HL-60 (cell line): ENCODE results near the gene CR1.

ENCODE experiments used
- GABPA ChIP-seq: IDR thresholded peaks from 2 replicates; pipeline ENCODE4 v1.6.1; 2012; ENCODE audit warnings: low read depth
- TF ChIP-seq, protein P1 (sequence below): IDR thresholded peaks from one replicate; pipeline ENCODE4 v1.5.1; 2011; ENCODE audit warnings: low read length, control low read depth, inconsistent platforms; ENCODE audit not compliant: insufficient read depth
- TF ChIP-seq, protein P2 (sequence below): IDR thresholded peaks from 2 replicates; pipeline ENCODE4 v1.6.1; 2012; ENCODE audit warnings: low read depth; ENCODE audit not compliant: insufficient replicate concordance

DNA sequence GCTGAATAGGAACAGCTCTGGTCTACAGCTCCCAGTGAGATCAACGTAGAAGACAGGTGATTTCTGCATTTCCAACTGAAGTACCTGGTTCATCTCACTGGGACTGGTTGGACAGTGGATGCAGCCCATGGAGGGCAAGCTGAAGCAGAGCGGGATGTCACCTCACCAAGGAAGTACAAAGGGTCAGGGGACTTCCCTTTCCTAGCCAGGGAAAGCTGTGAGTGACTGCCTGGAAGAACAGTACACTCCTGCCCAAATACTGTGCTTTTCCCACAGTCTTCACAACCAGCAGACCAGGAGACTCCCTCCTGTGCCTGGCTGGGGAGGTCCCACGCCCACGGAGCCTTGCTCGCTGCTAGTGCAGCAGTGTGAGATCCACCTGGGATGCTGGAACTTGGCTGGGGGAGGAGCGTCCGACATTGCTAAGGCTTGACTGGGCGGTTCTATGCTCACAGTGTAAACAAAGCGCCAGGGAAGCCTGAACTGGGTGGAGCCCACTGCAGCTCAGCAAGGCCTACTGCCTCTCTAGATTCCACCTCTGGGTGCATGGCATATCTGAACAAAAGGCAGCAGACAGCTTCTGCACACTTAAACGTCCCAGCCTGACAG lies 163.7 kb downstream of the CR1 start:
- TF ChIP-seq, protein P1, sequence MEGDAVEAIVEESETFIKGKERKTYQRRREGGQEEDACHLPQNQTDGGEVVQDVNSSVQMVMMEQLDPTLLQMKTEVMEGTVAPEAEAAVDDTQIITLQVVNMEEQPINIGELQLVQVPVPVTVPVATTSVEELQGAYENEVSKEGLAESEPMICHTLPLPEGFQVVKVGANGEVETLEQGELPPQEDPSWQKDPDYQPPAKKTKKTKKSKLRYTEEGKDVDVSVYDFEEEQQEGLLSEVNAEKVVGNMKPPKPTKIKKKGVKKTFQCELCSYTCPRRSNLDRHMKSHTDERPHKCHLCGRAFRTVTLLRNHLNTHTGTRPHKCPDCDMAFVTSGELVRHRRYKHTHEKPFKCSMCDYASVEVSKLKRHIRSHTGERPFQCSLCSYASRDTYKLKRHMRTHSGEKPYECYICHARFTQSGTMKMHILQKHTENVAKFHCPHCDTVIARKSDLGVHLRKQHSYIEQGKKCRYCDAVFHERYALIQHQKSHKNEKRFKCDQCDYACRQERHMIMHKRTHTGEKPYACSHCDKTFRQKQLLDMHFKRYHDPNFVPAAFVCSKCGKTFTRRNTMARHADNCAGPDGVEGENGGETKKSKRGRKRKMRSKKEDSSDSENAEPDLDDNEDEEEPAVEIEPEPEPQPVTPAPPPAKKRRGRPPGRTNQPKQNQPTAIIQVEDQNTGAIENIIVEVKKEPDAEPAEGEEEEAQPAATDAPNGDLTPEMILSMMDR = no peak
- TF ChIP-seq, protein P2, sequence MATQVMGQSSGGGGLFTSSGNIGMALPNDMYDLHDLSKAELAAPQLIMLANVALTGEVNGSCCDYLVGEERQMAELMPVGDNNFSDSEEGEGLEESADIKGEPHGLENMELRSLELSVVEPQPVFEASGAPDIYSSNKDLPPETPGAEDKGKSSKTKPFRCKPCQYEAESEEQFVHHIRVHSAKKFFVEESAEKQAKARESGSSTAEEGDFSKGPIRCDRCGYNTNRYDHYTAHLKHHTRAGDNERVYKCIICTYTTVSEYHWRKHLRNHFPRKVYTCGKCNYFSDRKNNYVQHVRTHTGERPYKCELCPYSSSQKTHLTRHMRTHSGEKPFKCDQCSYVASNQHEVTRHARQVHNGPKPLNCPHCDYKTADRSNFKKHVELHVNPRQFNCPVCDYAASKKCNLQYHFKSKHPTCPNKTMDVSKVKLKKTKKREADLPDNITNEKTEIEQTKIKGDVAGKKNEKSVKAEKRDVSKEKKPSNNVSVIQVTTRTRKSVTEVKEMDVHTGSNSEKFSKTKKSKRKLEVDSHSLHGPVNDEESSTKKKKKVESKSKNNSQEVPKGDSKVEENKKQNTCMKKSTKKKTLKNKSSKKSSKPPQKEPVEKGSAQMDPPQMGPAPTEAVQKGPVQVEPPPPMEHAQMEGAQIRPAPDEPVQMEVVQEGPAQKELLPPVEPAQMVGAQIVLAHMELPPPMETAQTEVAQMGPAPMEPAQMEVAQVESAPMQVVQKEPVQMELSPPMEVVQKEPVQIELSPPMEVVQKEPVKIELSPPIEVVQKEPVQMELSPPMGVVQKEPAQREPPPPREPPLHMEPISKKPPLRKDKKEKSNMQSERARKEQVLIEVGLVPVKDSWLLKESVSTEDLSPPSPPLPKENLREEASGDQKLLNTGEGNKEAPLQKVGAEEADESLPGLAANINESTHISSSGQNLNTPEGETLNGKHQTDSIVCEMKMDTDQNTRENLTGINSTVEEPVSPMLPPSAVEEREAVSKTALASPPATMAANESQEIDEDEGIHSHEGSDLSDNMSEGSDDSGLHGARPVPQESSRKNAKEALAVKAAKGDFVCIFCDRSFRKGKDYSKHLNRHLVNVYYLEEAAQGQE = no peak
- no peak for TF ChIP-seq GABPA
